ENCODE results near the gene ATP9B.

DNA sequence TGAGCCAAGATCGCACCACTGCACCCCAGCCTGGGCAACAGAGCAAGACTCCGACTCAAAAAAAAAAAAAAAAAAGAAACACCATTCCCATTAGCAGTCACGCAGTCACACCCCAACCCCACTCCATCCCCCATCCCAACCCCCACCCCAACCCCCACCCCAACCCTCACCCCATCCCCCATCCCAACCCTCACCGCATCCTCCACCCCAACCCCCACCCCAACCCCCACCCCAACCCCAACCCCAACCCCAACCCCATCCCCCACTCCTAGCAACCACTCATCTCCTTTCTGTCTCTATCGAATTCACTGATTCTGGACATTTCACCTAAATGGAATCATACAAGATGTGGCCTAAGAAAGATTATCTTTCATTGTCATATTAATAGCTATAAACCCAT is 25.9 kb upstream of the ATP9B start:
- TF ChIP-seq, protein P1, sequence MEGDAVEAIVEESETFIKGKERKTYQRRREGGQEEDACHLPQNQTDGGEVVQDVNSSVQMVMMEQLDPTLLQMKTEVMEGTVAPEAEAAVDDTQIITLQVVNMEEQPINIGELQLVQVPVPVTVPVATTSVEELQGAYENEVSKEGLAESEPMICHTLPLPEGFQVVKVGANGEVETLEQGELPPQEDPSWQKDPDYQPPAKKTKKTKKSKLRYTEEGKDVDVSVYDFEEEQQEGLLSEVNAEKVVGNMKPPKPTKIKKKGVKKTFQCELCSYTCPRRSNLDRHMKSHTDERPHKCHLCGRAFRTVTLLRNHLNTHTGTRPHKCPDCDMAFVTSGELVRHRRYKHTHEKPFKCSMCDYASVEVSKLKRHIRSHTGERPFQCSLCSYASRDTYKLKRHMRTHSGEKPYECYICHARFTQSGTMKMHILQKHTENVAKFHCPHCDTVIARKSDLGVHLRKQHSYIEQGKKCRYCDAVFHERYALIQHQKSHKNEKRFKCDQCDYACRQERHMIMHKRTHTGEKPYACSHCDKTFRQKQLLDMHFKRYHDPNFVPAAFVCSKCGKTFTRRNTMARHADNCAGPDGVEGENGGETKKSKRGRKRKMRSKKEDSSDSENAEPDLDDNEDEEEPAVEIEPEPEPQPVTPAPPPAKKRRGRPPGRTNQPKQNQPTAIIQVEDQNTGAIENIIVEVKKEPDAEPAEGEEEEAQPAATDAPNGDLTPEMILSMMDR (IDR thresholded peaks at IDR 0.05), result no peak
- TF ChIP-seq POLR2A (IDR thresholded peaks at IDR 0.05) (no peak), EP300 (IDR thresholded peaks at IDR 0.05) (no peak)

Measured in ovary (tissue), 3 donors.